IMR-90 (cell line): Measurements from ENCODE around the gene PTGES. TPM values are rescaled to one million over a fixed set of nuclear protein-coding genes. Genes with fewer than 3 reads are reported as not detected.
A peak's percentile ranks its signal among the peaks of the same experiment; 100 is the strongest.

Experiments
- ATAC-seq: fragments of 200-7000 bp; cut with Tn5 transposase; 2 replicates; pipeline ENCODE4 v1.9.1; 2020; ENCODE audit warnings: low read depth, mild to moderate bottlenecking, moderate library complexity
- BruUV-seq: library from RNA; stranded (reverse); fragments of 400-500 nt; replicated peaks from 2 replicates; lab custom pipeline; 2021; lab: Mats Ljungman, UMichigan
- CTCF ChIA-PET: fragments of 300-600 bp; formaldehyde crosslinking; extraction: SDS; loops from one replicate; lab custom pipeline; 2021; ENCODE audit warnings: antibody characterized with exemption; lab: Yijun Ruan, JAX
- POLR2A ChIA-PET: fragments of 300-600 bp; sonication (Branson Sonifier 250); formaldehyde crosslinking; loops from one replicate; lab custom pipeline; 2022; ENCODE audit warnings: antibody characterized with exemption; ENCODE audit not compliant: unreplicated experiment; lab: Charles Lee
- DNase-seq: peaks from one replicate; pipeline ENCODE4 v3.0.0; 2013
- H2AFZ ChIP-seq: replicated peaks from 2 replicates; pipeline ENCODE3; 2013; ENCODE audit warnings: low read length, mild to moderate bottlenecking; ENCODE audit not compliant: poor library complexity
- H2AK5ac ChIP-seq: 2 replicates; pipeline ENCODE4 v1.6.1; 2013; ENCODE audit warnings: low read depth, low read length, inconsistent platforms
- H2AK9ac ChIP-seq: replicated peaks from 2 replicates; pipeline ENCODE3; 2013; ENCODE audit warnings: mild to moderate bottlenecking, low read depth, low read length, moderate library complexity; ENCODE audit not compliant: poor library complexity
- H2BK120ac ChIP-seq: 2 replicates; pipeline ENCODE4 v1.6.1; 2013; ENCODE audit warnings: low read depth, low read length, inconsistent platforms
- H2BK15ac ChIP-seq: 3 replicates; pipeline ENCODE4 v1.6.1; 2013; ENCODE audit warnings: low read depth, low read length, inconsistent platforms
- H2BK20ac ChIP-seq: 2 replicates; pipeline ENCODE4 v1.6.1; 2013; ENCODE audit warnings: low read depth, mild to moderate bottlenecking, inconsistent platforms, low read length, moderate library complexity
- H2BK5ac ChIP-seq: 2 replicates; pipeline ENCODE4 v1.6.1; 2013; ENCODE audit warnings: mild to moderate bottlenecking, low read depth, low read length, inconsistent platforms; ENCODE audit not compliant: poor library complexity, severe bottlenecking
- H3K14ac ChIP-seq: replicated peaks from 2 replicates; pipeline ENCODE4 v1.6.1; 2013; ENCODE audit warnings: low read depth, low read length, inconsistent platforms
- H3K18ac ChIP-seq: 2 replicates; pipeline ENCODE4 v1.6.1; 2013; ENCODE audit warnings: low read depth, low read length, control low read depth
- H3K23ac ChIP-seq: 2 replicates; pipeline ENCODE4 v1.6.1; 2013; ENCODE audit warnings: low read depth, low read length, inconsistent platforms
- H3K27ac ChIP-seq: 2 replicates; pipeline ENCODE4 v1.5.1; 2013; ENCODE audit warnings: mild to moderate bottlenecking, control low read depth, low read length; ENCODE audit not compliant: insufficient read depth
- H3K27me3 ChIP-seq: 2 replicates; pipeline ENCODE4 v1.6.1; 2013; ENCODE audit warnings: low read length; ENCODE audit not compliant: control insufficient read depth, insufficient read depth
- H3K36me3 ChIP-seq: 2 replicates; pipeline ENCODE4 v1.6.1; 2013; ENCODE audit warnings: low read length, mixed read lengths; ENCODE audit not compliant: control insufficient read depth, insufficient read depth
- H3K4ac ChIP-seq: 2 replicates; pipeline ENCODE4 v1.6.1; 2013; ENCODE audit warnings: low read depth, low read length, inconsistent platforms
- H3K4me1 ChIP-seq: 2 replicates; pipeline ENCODE4 v1.6.1; 2013; ENCODE audit warnings: low read length, mixed read lengths; ENCODE audit not compliant: control insufficient read depth, insufficient read depth
- H3K4me2 ChIP-seq: 2 replicates; pipeline ENCODE4 v1.6.1; 2013; ENCODE audit warnings: low read depth, mild to moderate bottlenecking, control low read depth, low read length, moderate library complexity
- H3K4me3 ChIP-seq: 2 replicates; pipeline ENCODE4 v1.5.1; 2013; ENCODE audit warnings: low read depth, mild to moderate bottlenecking, control low read depth, low read length, moderate library complexity; ENCODE audit not compliant: insufficient read depth
- H3K56ac ChIP-seq: 2 replicates; pipeline ENCODE4 v1.6.1; 2013; ENCODE audit warnings: low read length, inconsistent platforms; ENCODE audit not compliant: insufficient read depth; ENCODE audit errors: extremely low read depth
- H3K79me1 ChIP-seq, 2 experiments: 2 replicates each; pipeline ENCODE4 v1.6.1; 2013; ENCODE audit warnings: low read length in 2 of 2, inconsistent platforms in 1 of 2, low read depth in 1 of 2
- H3K9ac ChIP-seq: 2 replicates; pipeline ENCODE4 v1.6.1; 2013; ENCODE audit warnings: low read depth, low read length, control low read depth
- H3K9me1 ChIP-seq: 2 replicates; pipeline ENCODE4 v1.6.1; 2013; ENCODE audit warnings: low read length, inconsistent platforms; ENCODE audit not compliant: insufficient read depth
- H3K9me3 ChIP-seq: 2 replicates; pipeline ENCODE4 v1.6.1; 2013; ENCODE audit warnings: low read length; ENCODE audit not compliant: control insufficient read depth, insufficient read depth
- H4K20me1 ChIP-seq: 2 replicates; pipeline ENCODE4 v1.6.1; 2013; ENCODE audit warnings: low read length, inconsistent platforms; ENCODE audit not compliant: insufficient read depth
- H4K5ac ChIP-seq: 2 replicates; pipeline ENCODE4 v1.6.1; 2013; ENCODE audit warnings: mild to moderate bottlenecking, low read depth, low read length, control low read depth
- H4K8ac ChIP-seq, 2 experiments: 2 replicates each; pipeline ENCODE4 v1.6.1; 2013; ENCODE audit warnings: low read depth in 2 of 2, low read length in 2 of 2, control low read depth in 1 of 2, inconsistent platforms in 1 of 2
- H4K91ac ChIP-seq: 2 replicates; pipeline ENCODE4 v1.6.1; 2013; ENCODE audit warnings: low read depth, low read length, inconsistent platforms; ENCODE audit not compliant: insufficient read depth
- RFX5 ChIP-seq: IDR thresholded peaks from 2 replicates; pipeline ENCODE4 v1.8.0; 2012; ENCODE audit warnings: low read depth, mild to moderate bottlenecking, low read length, moderate library complexity
- WGBS, 2 experiments: methylation state at CpG; one replicate each; pipeline versions ENCODE4 v1.1.5 to v1.1.7; 2013; ENCODE audit warnings: missing lambda C conversion rate in 2 of 2; ENCODE audit not compliant: insufficient read length in 1 of 2; ENCODE audit errors: extremely low coverage in 2 of 2; 5-methylcytosine and 5-hydroxymethylcytosine counted together
- dilution Hi-C: fragments of 300-500 bp; cut with HindIII; formaldehyde crosslinking; loops from one replicate; pipeline ENCODE4 v1.14.3; 2018; ENCODE audit warnings: low sequenced_read_pairs; ENCODE audit not compliant: unreplicated experiment
- in situ Hi-C: fragments of 300-500 bp; cut with MboI; formaldehyde crosslinking; loops from 3 replicates; pipeline ENCODE4 v1.14.3; 2019; ENCODE audit warnings: low sequenced_read_pairs, inconsistent platforms, mixed read lengths
- intact Hi-C: fragments of 100-400 bp; cut with micrococcal nuclease; formaldehyde crosslinking; loops from 2 replicates; pipeline ENCODE4 v1.10.0; 2022
- polyA plus RNA-seq, 3 experiments: library from polyadenylated mRNA; depleted of rRNA; stranded (reverse); fragments of >200 nt; gene quantifications; 2 replicates each; pipeline ENCODE4 v1.2.3, GENCODE V29; 2012; ENCODE audit warnings: low replicate concordance in 1 of 3
- total RNA-seq: library from RNA; depleted of rRNA; stranded (reverse); fragments of >200 nt; gene quantifications from 2 replicates; pipeline ENCODE4 v1.2.3, GENCODE V29; 2012
- TF ChIP-seq, protein P1 (sequence below): conservative IDR thresholded peaks from 2 replicates; pipeline ENCODE4 v1.5.1; 2012; ENCODE audit warnings: mild to moderate bottlenecking, low read depth, low read length, improper control_type of control experiment

Gene PTGES
- total and polyA plus RNA-seq, 2 of the 4 experiments (the other 2 are of a cell fraction), result 3.2 to 6.3 TPM

DNA sequence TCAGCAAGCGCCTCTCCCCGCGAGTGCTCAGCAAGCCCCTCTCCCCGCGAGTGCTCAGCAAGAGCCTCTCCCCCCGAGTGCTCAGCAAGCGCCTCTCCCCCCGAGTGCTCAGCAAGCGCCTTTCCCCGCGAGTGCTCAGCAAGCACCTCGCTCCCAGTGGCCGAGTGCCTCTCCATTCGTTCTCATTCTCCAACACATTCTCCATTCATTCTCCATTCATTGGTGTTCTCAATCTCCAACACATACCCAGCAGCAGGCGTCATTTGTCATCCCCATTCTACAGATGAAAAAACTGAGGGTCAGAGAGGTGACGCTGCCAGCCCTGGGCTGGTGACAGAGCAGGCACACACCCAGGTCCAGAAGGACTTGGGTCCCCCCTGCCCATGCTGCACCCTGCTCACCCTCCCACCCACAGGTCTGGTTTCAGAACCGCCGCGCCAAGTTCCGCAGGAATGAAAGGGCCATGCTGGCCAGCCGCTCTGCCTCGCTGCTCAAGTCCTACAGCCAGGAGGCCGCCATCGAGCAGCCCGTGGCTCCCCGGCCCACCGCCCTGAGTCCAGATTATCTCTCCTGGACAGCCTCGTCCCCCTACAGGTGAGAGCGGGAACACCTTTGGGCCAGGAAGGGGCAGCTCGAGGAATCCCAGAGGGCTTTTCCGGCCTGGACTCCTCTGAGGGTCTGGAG is 32.5 kb downstream of the PTGES start:
- no peak overlapping the region for H3K23ac ChIP-seq
- in situ Hi-C loops (no loop called here), intact Hi-C loops (no loop called here), dilution Hi-C loops (no loop called here)
- H2BK20ac ChIP-seq, result no peak overlapping the region
- no peak overlapping the region for H4K8ac ChIP-seq
- DNase-seq, result no peak
- H2AFZ ChIP-seq, result no peak overlapping the region
- no peak overlapping the region for H3K18ac ChIP-seq
- H3K27me3 ChIP-seq, result no peaks in the 10 kb centered on the region
- H4K5ac ChIP-seq, result no peak overlapping the region
- peaks cover 33% of the 10 kb centered on the region for H3K36me3 ChIP-seq
- no TSS peak for BruUV-seq
- no peak overlapping the region for H3K9ac ChIP-seq
- WGBS, 2 experiments, result 85% methylated on average over 19 of the region's 31 CpGs; no CpG with 5 or more reads in 1 of the 2 experiments
- H2AK5ac ChIP-seq, result peak overlapping the region; percentile 43; the same call in 1 of the 2 replicates
- H3K56ac ChIP-seq, result no peak overlapping the region
- no peak overlapping the region for H2BK120ac ChIP-seq
- no peaks in the 10 kb centered on the region for H3K9me3 ChIP-seq
- H4K20me1 ChIP-seq, result peaks cover 5% of the 10 kb centered on the region; the same call in 1 of the 2 replicates
- peaks cover 0 to 39% of the 10 kb centered on the region in 2 experiments for H3K79me1 ChIP-seq
- ChIA-PET CTCF (no interaction called here), POLR2A (no interaction called here)
- no peak overlapping the region for H3K4me3 ChIP-seq
- no peak for TF ChIP-seq RFX5
- TF ChIP-seq, protein P1, sequence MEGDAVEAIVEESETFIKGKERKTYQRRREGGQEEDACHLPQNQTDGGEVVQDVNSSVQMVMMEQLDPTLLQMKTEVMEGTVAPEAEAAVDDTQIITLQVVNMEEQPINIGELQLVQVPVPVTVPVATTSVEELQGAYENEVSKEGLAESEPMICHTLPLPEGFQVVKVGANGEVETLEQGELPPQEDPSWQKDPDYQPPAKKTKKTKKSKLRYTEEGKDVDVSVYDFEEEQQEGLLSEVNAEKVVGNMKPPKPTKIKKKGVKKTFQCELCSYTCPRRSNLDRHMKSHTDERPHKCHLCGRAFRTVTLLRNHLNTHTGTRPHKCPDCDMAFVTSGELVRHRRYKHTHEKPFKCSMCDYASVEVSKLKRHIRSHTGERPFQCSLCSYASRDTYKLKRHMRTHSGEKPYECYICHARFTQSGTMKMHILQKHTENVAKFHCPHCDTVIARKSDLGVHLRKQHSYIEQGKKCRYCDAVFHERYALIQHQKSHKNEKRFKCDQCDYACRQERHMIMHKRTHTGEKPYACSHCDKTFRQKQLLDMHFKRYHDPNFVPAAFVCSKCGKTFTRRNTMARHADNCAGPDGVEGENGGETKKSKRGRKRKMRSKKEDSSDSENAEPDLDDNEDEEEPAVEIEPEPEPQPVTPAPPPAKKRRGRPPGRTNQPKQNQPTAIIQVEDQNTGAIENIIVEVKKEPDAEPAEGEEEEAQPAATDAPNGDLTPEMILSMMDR, result peak; percentile 22; the same call in 1 of the 2 replicates
- H4K91ac ChIP-seq, result no peak overlapping the region
- H3K14ac ChIP-seq, result no peak overlapping the region
- peaks cover 6% of the 10 kb centered on the region for H3K4me1 ChIP-seq
- H3K4ac ChIP-seq, result no peak overlapping the region
- no peak for ATAC-seq
- H3K4me2 ChIP-seq, result no peak overlapping the region
- H2BK5ac ChIP-seq, result no peak overlapping the region
- no peak overlapping the region for H2BK15ac ChIP-seq
- no peak overlapping the region for H2AK9ac ChIP-seq
- H3K9me1 ChIP-seq, result peaks cover 12% of the 10 kb centered on the region
- H3K27ac ChIP-seq, result no peak overlapping the region
